Measurements from ENCODE around the gene ADCY3. TPM values are rescaled to one million over a fixed set of nuclear protein-coding genes. Genes with fewer than 3 reads are reported as not detected.

The ADCY3 gene
- total and polyA plus RNA-seq, 2 of the 13 experiments (the other 11 are each of a cell fraction or from before 2014, with no cell fraction given): 0.11 to 0.61 TPM

GRCh38 chr2:24853996-24854395 lies 66.0 kb downstream of the ADCY3 start (continued):
- TF ChIP-seq FUBP1 (CRISPR knock-in tag; IDR thresholded peaks at IDR 0.05; ENCODE audit: borderline replicate concordance) (no peak), ZBTB34 (CRISPR knock-in tag; IDR thresholded peaks at IDR 0.05) (no peak), ZNF326 (CRISPR knock-in tag; IDR thresholded peaks at IDR 0.05; ENCODE audit: borderline replicate concordance) (no peak), SALL2 (CRISPR knock-in tag; IDR thresholded peaks at IDR 0.05) (no peak), ZNF180 (CRISPR knock-in tag; IDR thresholded peaks at IDR 0.05; ENCODE audit: borderline replicate concordance, low read depth) (no peak), ZNF414 (CRISPR knock-in tag; IDR thresholded peaks at IDR 0.05) (no peak), UBTF (CRISPR knock-in tag; IDR thresholded peaks at IDR 0.05) (no peak), BRD4 (CRISPR knock-in tag; IDR thresholded peaks at IDR 0.05) (no peak), ZBTB3 (CRISPR knock-in tag; IDR thresholded peaks at IDR 0.05; ENCODE audit: borderline replicate concordance, low read depth) (no peak), SIN3A (IDR thresholded peaks at IDR 0.05; ENCODE audit: borderline replicate concordance, low read depth, low read length) (no peak), JUND (CRISPR knock-in tag; IDR thresholded peaks at IDR 0.05) (no peak), SMC3 (IDR thresholded peaks at IDR 0.05; ENCODE audit: low read length) (no peak), HDAC6 (IDR thresholded peaks at IDR 0.05; ENCODE audit: low read depth, low read length) (no peak)

Measured in HepG2 (cell line).